HepG2 (cell line): ENCODE data around the gene ACTL7B. TPM values are rescaled to one million over a fixed set of nuclear protein-coding genes. Genes with fewer than 3 reads are reported as not detected.

Experiments
- ELF4 ChIP-seq: sonication (generic); formaldehyde crosslinking; IDR thresholded peaks from 2 replicates; pipeline ENCODE4 v1.5.0; 2020; ENCODE audit warnings: missing genetic modification reagents, mild to moderate bottlenecking, moderate library complexity, borderline replicate concordance
- FOXK2 ChIP-seq: fragments of 450-650 bp; IDR thresholded peaks from 2 replicates; pipeline ENCODE4 v1.6.1; 2016
- HOMEZ ChIP-seq: IDR thresholded peaks from 2 replicates; pipeline ENCODE4 v1.6.1; 2016; ENCODE audit warnings: low read depth
- KDM1A ChIP-seq: IDR thresholded peaks from 2 replicates; pipeline ENCODE4 v1.6.1; 2016; ENCODE audit warnings: missing compliant biosample characterization
- KLF6 ChIP-seq: IDR thresholded peaks from 2 replicates; pipeline ENCODE4 v1.8.0; 2016; ENCODE audit warnings: missing biosample characterization, missing genetic modification reagents
- KMT2B ChIP-seq: IDR thresholded peaks from 2 replicates; pipeline ENCODE4 v1.6.1; 2016; ENCODE audit warnings: missing genetic modification reagents, missing compliant biosample characterization
- MIER3 ChIP-seq: IDR thresholded peaks from 2 replicates; pipeline ENCODE4 v1.6.1; 2016; ENCODE audit warnings: missing compliant biosample characterization, borderline replicate concordance
- NFE2 ChIP-seq: sonication (generic); formaldehyde crosslinking; IDR thresholded peaks from 2 replicates; pipeline ENCODE4 v1.4.0; 2020; ENCODE audit warnings: missing genetic modification reagents
- SP2 ChIP-seq: sonication (generic); formaldehyde crosslinking; IDR thresholded peaks from 2 replicates; pipeline ENCODE4 v1.5.1; 2020; ENCODE audit warnings: mild to moderate bottlenecking, missing genetic modification reagents
- SRF ChIP-seq: IDR thresholded peaks from 2 replicates; pipeline ENCODE4 v1.6.1; 2011; ENCODE audit warnings: mild to moderate bottlenecking, low read depth, low read length, moderate library complexity
- TAF1 ChIP-seq: sonication (generic); formaldehyde crosslinking; IDR thresholded peaks from 2 replicates; pipeline ENCODE4 v1.4.0; 2020; ENCODE audit warnings: missing genetic modification reagents
- TBL1XR1 ChIP-seq: fragments of 150-350 bp; IDR thresholded peaks from 2 replicates; pipeline ENCODE4 v1.6.1; 2014; ENCODE audit warnings: borderline replicate concordance, low read length; ENCODE audit not compliant: partially characterized antibody
- ZNF124 ChIP-seq: sonication (generic); formaldehyde crosslinking; IDR thresholded peaks from 2 replicates; pipeline ENCODE4 v1.4.0; 2020; ENCODE audit warnings: missing genetic modification reagents
- ZNF629 ChIP-seq: sonication (generic); formaldehyde crosslinking; conservative IDR thresholded peaks from 2 replicates; pipeline ENCODE4 v1.5.0; 2020; ENCODE audit warnings: missing genetic modification reagents
- ZSCAN21 ChIP-seq: sonication (generic); formaldehyde crosslinking; IDR thresholded peaks from 2 replicates; pipeline ENCODE4 v1.8.0; 2022; ENCODE audit warnings: mild to moderate bottlenecking, missing genetic modification reagents, moderate library complexity, borderline replicate concordance
- ZSCAN29 ChIP-seq: sonication (generic); formaldehyde crosslinking; conservative IDR thresholded peaks from 2 replicates; pipeline ENCODE4 v1.4.0; 2020; ENCODE audit warnings: mild to moderate bottlenecking, missing genetic modification reagents
- polyA plus RNA-seq, 8 experiments: library from polyadenylated mRNA; depleted of rRNA in 3 of 8; stranded (reverse) in 7 of 8; unstranded in 1 of 8; fragments of >200 nt; fragmentation: Illumina TruSeq in 4 of 8; extraction: Trizol in 4 of 8; gene quantifications; 2 replicates each; pipeline versions ENCODE4 v1.2.1 to v1.2.3, GENCODE V29; 2011 to 2016; ENCODE audit warnings: low read depth in 4 of 8, missing spikeins in 1 of 8, mixed read lengths in 1 of 8; ENCODE audit not compliant: insufficient read depth in 1 of 8
- total RNA-seq, 5 experiments: library from RNA; depleted of rRNA; stranded (reverse); fragments of >200 nt; fragmentation: Illumina TruSeq; extraction: Trizol; gene quantifications; 2 replicates each; pipeline ENCODE4 v1.2.3, GENCODE V29; 2016; ENCODE audit warnings: low read depth in 1 of 5
- TF ChIP-seq, protein P1 (sequence below): sonication (generic); formaldehyde crosslinking; IDR thresholded peaks from 2 replicates; pipeline ENCODE4 v1.8.1; 2023; ENCODE audit warnings: missing genetic modification reagents, mild to moderate bottlenecking, borderline replicate concordance
- TF ChIP-seq, protein P2 (sequence below): sonication (generic); formaldehyde crosslinking; IDR thresholded peaks from one replicate; pipeline ENCODE4 v1.5.1; 2020; ENCODE audit warnings: mild to moderate bottlenecking, missing genetic modification reagents; ENCODE audit errors: not compliant biosample characterization

ACTL7B gene
- total and polyA plus RNA-seq, 2 of the 13 experiments (the other 11 are each of a cell fraction or from before 2014, with no cell fraction given): 0.07 to 0.11 TPM

GRCh38 chr9:108885643-108886348 is 30.0 kb upstream of the ACTL7B start (continued):
- TF ChIP-seq NFE2: no peak
- 0 out of 2 replicates have a peak, but pooled peaks have one; percentile 30 for TF ChIP-seq ZNF124 (CRISPR knock-in tag)
- TF ChIP-seq, protein P1, sequence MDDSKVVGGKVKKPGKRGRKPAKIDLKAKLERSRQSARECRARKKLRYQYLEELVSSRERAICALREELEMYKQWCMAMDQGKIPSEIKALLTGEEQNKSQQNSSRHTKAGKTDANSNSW (CRISPR knock-in tag): no peak
- peak; percentile 76 for TF ChIP-seq ZSCAN21 (CRISPR knock-in tag)
- peak; percentile 85 for TF ChIP-seq ZSCAN29 (CRISPR knock-in tag)
- TF ChIP-seq KLF6 (CRISPR knock-in tag): peak; percentile 79
- peak; percentile 40; the same call in 1 of the 2 replicates for TF ChIP-seq ZNF629 (CRISPR knock-in tag)
- 0 out of 2 replicates have a peak, but pooled peaks have one; percentile 58 for TF ChIP-seq SRF
- TF ChIP-seq ELF4: 0 out of 2 replicates have a peak, but pooled peaks have one; percentile 54
- TF ChIP-seq HOMEZ: peak; percentile 82
- TF ChIP-seq, protein P2, sequence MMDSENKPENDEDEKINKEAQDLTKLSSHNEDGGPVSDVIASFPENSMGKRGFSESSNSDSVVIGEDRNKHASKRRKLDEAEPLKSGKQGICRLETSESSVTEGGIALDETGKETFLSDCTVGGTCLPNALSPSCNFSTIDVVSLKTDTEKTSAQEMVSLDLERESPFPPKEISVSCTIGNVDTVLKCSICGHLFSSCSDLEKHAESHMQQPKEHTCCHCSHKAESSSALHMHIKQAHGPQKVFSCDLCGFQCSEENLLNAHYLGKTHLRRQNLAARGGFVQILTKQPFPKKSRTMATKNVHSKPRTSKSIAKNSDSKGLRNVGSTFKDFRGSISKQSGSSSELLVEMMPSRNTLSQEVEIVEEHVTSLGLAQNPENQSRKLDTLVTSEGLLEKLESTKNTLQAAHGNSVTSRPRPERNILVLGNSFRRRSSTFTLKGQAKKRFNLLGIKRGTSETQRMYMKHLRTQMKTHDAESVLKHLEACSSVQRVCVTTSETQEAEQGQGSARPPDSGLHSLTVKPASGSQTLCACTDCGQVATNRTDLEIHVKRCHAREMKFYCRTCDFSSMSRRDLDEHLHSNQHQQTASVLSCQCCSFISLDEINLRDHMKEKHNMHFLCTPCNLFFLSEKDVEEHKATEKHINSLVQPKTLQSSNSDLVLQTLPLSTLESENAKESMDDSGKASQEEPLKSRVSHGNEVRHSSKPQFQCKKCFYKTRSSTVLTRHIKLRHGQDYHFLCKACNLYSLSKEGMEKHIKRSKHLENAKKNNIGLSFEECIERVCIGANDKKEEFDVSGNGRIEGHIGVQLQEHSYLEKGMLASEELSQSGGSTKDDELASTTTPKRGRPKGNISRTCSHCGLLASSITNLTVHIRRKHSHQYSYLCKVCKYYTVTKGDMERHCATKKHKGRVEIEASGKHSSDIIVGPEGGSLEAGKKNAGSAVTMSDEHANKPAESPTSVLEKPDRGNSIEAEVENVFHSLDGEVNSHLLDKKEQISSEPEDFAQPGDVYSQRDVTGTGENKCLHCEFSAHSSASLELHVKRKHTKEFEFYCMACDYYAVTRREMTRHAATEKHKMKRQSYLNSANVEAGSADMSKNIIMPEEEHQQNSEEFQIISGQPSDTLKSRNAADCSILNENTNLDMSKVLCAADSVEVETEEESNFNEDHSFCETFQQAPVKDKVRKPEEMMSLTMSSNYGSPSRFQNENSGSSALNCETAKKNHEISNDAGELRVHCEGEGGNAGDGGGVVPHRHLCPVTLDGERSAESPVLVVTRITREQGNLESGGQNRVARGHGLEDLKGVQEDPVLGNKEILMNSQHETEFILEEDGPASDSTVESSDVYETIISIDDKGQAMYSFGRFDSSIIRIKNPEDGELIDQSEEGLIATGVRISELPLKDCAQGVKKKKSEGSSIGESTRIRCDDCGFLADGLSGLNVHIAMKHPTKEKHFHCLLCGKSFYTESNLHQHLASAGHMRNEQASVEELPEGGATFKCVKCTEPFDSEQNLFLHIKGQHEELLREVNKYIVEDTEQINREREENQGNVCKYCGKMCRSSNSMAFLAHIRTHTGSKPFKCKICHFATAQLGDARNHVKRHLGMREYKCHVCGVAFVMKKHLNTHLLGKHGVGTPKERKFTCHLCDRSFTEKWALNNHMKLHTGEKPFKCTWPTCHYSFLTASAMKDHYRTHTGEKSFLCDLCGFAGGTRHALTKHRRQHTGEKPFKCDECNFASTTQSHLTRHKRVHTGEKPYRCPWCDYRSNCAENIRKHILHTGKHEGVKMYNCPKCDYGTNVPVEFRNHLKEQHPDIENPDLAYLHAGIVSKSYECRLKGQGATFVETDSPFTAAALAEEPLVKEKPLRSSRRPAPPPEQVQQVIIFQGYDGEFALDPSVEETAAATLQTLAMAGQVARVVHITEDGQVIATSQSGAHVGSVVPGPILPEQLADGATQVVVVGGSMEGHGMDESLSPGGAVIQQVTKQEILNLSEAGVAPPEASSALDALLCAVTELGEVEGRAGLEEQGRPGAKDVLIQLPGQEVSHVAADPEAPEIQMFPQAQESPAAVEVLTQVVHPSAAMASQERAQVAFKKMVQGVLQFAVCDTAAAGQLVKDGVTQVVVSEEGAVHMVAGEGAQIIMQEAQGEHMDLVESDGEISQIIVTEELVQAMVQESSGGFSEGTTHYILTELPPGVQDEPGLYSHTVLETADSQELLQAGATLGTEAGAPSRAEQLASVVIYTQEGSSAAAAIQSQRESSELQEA: no peak
- no peak for TF ChIP-seq KDM1A
- peak; percentile 95; the same call in 1 of the 2 replicates for TF ChIP-seq MIER3
- TF ChIP-seq SP2 (CRISPR knock-in tag): no peak
- TF ChIP-seq TAF1 (CRISPR knock-in tag): peak; percentile 82
- 0 out of 2 replicates have a peak, but pooled peaks have one; percentile 52 for TF ChIP-seq FOXK2
- TF ChIP-seq KMT2B (CRISPR knock-in tag): peak; percentile 67; the same call in 1 of the 2 replicates
- peak; percentile 80 for TF ChIP-seq TBL1XR1
